ENCODE measurements around the gene C16orf87.
"Not testable (repeated sequence)": the region's sequence is repeated elsewhere in the genome, so short reads cannot be mapped to it uniquely, and the experiment has no call there.

The C16orf87 gene

DNA sequence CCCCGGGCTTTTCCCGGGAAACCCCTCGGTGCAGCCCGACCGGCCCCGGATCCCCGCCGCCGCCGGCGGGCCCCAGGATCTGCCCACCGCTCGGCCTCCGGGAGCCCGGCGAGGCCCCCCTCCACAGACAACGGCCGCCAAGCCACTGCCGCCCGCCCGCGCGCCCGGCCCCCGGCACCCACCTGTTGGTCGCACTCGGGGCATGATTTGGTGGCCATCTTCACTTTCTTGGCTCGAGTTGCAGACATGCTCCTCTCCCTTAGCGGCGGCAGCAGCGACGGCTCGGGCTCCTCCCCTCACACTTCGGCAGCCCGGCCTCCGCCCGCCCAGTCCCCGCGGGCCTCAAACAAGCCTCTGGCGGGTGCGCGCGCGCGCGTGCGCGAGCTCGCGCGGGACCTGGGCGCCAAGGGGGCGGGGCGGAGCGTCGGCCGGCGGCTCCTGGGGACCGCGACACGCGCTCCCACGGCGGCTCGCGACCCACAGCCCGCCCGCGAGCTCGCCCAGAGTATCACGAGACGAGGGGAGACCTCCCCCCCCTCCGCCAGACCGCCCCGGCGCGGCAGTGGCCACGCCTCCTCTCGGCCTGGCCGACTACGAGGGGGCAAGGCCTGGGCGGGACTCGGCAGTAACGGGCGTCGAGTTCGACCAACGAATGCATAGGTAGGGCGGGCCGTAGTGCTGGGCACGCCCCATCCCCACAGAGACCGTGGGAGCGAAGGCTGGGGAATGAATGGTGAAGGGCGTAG is at the start of gene C16orf87:
Gene C16orf87, minus strand, starts transcription at position 279 of the 746 bp plus-strand sequence. Its CDS starts 31 bp downstream, at position 248.
- in situ Hi-C loops (cut with HindIII; ENCODE audit: low sequenced_read_pairs) = no loop called here

DNA sequence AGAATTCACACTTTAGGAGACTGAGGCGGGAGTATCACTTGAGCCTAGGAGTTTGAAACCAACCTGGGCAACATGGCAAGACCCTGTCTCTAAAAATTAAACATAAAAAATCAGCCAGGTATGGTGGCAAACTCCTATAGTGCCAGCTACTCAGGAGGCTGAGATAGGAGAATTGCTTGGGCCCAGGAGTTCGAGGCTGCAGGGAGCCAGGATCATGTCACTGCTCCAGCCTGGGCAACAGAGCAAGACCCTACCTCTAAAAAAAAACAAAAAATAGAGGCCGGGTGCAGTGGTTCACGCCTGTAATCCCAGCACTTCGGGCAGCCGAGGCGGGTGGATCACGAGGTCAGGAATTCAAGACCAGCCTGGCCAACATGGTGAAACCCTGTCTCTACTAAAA is 44.3 kb upstream of the C16orf87 start:
- in situ Hi-C loops (cut with HindIII; ENCODE audit: low sequenced_read_pairs) = no loop called here

- in situ Hi-C loops (cut with HindIII; ENCODE audit: low sequenced_read_pairs) = no loop called here
Observed at GRCh38 chr16:46873201-46873600, 42.2 kb upstream of the C16orf87 start.

GRCh38 chr16:46871597-46871996 is 40.6 kb upstream of the C16orf87 start:
- in situ Hi-C loops (cut with HindIII; ENCODE audit: low sequenced_read_pairs) = no loop called here

- in situ Hi-C loops (cut with HindIII; ENCODE audit: low sequenced_read_pairs) = not testable (repeated sequence)
Observed at GRCh38 chr16:46868891-46869290, 37.9 kb upstream of the C16orf87 start.

DNA sequence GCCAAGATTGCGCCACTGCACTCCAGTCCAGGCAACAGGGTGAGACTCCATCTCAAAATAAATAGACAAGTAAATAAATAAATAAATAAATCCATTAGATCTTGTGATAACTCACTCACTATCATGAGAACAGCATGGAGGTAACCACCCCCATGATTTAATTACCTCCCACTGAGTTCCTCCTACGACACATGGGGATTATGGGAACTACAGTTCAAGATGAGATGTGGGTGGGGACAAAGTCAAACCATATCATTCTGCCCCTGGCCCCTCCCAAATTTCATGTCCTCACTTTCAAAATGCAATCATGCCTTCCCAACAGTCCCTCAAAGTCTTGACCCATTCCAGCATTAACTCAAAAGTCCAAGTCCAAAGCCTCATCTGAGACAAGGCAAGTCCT is 36.5 kb upstream of the C16orf87 start:
- in situ Hi-C loops (cut with HindIII; ENCODE audit: low sequenced_read_pairs) = not testable (repeated sequence)

DNA sequence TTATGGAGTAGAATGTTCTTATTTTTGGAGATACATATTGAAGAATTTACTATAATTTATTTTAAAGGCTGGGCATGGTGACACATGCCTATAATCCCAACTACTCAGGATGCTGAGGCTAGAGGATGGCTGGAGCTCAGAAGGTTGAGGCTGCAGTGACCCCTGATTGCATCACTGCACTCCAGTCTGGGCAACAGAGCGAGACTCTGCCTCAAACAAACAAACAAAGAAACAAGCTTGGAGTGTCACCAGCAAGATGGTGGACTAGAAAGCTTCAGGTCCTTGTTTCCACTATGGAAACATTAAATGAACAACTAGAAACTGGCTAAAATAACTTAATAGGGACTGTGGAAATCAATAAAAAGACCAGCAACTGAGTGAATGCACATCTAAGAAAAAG is 35.3 kb upstream of the C16orf87 start:
- in situ Hi-C loops (cut with HindIII; ENCODE audit: low sequenced_read_pairs) = no loop called here

GRCh38 chr16:46862555-46863447 is 31.8 kb upstream of the C16orf87 start:
- in situ Hi-C loops (cut with HindIII; ENCODE audit: low sequenced_read_pairs) = no loop called here

GRCh38 chr16:46859719-46860152 is 28.8 kb upstream of the C16orf87 start:
- in situ Hi-C loops (cut with HindIII; ENCODE audit: low sequenced_read_pairs) = no loop called here

- in situ Hi-C loops (cut with HindIII; ENCODE audit: low sequenced_read_pairs) = no loop called here
Observed at GRCh38 chr16:46858151-46858550, 27.2 kb upstream of the C16orf87 start.

DNA sequence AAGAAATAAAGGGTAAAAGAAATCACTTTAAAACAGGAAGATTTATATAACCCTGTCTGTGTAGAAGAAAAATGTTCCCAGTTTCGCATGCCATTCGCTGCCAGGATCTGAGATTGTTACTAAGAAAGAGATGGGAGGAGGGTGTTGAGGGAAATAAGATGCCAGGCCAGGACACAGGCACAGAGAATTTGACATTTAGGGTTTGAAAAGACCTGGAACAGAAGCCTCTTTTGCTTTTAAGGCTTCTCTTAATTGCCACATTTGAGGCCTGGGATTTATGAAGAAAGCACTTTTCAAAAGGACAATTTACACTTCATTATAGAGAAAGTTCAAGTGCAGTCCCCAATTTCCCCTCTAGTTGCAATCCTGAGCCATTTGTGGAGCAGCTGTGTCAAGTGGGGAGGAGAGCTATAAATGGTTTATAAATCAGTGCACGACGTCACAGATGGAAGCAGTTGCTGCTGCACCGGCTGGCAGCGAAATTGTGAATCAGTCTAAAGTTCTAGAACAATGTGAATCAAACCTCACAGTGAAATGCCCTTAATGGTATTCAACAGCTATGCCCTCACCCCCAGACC is 26.5 kb upstream of the C16orf87 start:
- in situ Hi-C loops (cut with HindIII; ENCODE audit: low sequenced_read_pairs) = no loop called here

DNA sequence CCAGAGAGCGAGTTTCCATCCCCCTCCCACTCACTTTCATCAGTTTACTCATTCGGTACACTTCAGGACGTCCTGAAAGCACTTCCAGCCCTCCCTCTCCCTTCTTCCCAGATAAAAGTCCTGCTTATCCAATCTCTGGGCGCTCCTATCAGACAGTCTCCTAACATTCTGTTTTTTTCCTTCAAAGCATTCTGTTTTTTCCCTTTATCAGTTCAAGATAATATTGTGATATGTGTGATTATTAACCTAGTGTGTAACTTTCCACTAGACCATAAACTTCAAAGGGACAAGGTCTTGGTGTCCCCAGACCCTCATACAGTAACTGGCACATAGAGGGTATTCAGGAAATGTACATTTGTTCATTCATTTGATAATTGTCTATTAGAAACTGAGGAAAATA is 24.4 kb upstream of the C16orf87 start:
- in situ Hi-C loops (cut with HindIII; ENCODE audit: low sequenced_read_pairs) = no loop called here

DNA sequence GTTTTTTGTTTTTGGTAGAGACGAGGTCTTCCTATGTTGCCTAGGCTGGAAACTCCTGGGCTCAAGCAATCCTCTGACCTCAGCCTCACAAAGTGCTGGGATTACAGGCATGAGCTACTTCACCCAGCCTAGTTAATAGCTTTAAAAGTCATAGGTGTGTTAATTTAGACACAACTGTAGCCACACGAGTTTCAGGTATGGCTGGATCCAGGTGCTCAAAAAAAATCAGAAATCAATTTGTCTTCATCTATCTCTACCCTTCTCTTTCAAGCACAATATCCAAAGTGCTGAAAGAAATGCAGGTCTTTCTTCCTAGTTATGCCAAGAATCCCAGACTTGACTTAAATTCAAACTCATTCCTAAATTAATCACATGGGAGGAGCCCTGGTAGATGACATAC is 23.9 kb upstream of the C16orf87 start:
- in situ Hi-C loops (cut with HindIII; ENCODE audit: low sequenced_read_pairs) = no loop called here

GRCh38 chr16:46853713-46854443 is 22.9 kb upstream of the C16orf87 start:
- in situ Hi-C loops (cut with HindIII; ENCODE audit: low sequenced_read_pairs) = no loop called here

DNA sequence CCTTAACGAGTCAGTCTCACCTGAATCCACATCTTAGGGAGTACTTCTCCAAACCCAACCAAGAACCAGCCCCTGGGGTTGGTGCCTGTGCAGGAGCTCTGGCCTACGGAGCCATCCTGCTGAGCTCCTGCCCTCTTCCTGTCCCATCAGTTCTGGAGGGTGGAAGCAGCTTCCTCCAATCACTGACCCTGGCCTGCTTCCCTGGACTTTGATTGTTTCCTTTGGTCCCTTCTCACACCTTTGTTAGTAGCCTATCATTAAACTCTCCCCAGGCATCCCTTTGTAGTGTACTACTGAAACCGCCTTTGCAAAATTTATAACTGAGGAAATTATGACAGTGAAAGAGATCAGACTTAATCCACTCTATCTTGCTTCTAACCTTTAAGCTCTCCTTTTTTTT is 21.1 kb upstream of the C16orf87 start:
- in situ Hi-C loops (cut with HindIII; ENCODE audit: low sequenced_read_pairs) = no loop called here

DNA sequence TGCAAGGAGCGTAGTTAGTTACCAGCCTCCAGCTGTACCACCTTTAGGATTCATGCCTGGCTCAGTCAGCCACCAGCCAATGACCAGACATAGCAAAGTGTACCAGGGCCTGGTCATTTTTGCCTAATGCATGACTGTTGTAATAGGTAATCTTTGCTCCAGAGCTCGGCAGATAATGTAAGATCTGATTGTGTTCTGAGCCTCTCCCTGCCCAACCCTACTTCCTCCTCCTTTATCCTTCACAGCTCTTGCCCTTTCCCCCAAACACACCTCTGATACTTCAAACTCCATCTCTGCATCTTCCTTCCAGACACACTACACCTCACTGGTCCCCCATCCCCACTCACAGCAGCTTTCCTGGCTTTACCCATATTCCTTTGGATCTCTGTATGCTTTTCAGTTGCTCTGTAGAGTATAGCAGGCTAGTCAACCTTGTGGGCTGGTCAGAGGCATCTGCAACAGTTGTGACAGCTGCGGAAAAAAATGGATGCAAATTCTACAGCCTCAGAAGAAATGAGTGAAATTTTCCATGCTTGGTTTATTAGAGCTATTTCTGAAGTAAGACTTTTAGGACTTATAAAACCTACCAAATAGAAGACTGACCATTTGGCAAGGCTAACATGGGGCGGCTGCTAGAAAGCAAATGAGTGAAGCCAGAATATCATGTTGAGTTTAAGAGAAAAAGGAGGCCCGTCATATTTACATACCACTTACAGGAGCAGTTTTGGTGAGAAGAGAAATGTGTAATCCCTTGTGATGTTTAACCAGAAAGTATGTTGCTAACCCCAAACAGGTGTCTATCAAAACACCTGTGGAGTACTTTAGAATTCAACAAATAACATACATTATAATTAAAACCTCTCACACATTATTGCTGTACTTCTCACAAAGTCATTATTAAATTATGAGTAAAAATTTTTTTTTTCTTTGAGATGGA is 19.9 kb upstream of the C16orf87 start:
- in situ Hi-C loops (cut with HindIII; ENCODE audit: low sequenced_read_pairs) = no loop called here

DNA sequence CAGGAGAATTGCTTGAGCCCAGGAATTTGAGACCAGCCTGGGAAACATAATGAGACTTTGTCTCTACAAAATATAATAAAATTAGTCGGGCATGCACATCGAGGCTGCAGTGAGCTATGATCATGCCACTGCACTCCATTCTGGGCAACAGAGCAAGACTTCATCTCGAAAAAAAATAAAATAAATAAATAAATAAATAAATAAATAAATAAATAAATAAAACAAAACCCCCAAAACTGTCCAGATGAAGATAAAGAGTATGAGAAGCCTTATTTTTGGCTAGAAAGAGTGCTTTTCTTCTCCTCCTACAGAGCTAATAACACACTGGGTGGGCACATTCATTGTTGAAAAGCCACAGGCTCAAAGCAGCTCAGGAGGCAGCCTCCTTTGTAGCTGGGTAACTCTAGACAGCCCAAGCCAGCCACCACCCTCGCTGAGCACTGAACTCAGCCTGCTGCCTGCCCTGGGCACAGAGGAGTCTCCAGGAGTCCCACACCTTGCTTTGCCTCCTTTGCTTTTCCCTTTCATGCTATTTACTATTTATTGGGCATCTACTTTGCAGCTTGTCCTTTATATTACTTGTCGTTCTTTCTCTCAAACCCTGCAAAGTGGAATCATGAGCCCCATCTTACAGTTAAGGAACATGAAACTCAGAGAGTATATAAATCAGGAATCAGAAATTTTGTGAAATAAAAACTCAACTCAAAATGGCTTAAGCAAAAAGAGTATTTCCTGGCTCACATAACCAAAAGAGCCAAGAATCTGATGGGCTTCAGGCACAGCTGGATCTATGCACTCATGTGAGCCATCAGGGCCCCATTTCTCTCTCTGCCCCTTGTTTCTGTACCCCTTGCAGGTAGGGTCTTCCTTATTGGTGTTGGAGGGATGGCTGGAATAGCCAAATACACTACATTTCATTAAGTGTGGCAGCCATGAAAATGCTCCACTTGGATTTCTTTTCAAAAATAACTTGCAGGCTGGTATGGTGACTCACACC is 18.1 kb upstream of the C16orf87 start:
- in situ Hi-C loops (cut with HindIII; ENCODE audit: low sequenced_read_pairs) = no loop called here

GRCh38 chr16:46845952-46846351 is 15.0 kb upstream of the C16orf87 start:
- in situ Hi-C loops (cut with HindIII; ENCODE audit: low sequenced_read_pairs) = no loop called here

GRCh38 chr16:46844771-46845170 is 13.8 kb upstream of the C16orf87 start:
- in situ Hi-C loops (cut with HindIII; ENCODE audit: low sequenced_read_pairs) = no loop called here

Measured in endothelial cell of hepatic sinusoid (primary cell).